Measurements from ENCODE around the gene PTPRR. TPM values are rescaled to one million over a fixed set of nuclear protein-coding genes. Genes with fewer than 3 reads are reported as not detected.

PTPRR gene
- total RNA-seq, 4 donors from 2014 or later, result 0.24 to 0.95 (median 0.30) TPM

- ATAC-seq (ENCODE audit: low FRiP score) (no peak), DNase-seq (ENCODE audit: low spot score) (no peak)
- no peak for TF ChIP-seq CTCF (IDR thresholded peaks at IDR 0.05)
Measured at GRCh38 chr12:70830221-70831061, 90.1 kb downstream of the PTPRR start.

GRCh38 chr12:70829070-70829469, 91.5 kb downstream of the PTPRR start:
- no peak for TF ChIP-seq CTCF (IDR thresholded peaks at IDR 0.05)
- ATAC-seq (ENCODE audit: low FRiP score) (no peak), DNase-seq (ENCODE audit: low spot score) (no peak)

DNA sequence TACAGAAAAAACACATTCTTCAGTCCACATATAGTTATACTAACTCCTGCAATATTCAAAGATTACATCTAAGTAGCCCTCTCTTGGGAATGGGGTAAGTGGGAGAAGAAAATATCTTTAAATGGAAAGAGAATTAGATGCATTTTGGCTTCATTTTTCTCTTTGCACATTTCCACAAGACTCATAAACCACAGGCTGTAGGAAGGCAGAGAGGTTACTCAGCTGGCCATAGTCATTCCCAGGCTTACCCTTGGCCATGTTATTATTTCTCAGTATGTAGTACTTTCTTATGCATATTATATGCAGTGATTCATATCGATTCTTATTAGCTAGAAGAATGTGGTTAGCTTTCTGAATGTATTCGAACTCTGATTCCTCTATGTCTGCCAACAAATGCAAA, 92.2 kb downstream of the PTPRR start:
- no peak for DNase-seq (ENCODE audit: low spot score)
- TF ChIP-seq CTCF (IDR thresholded peaks at IDR 0.05), result no peak
- no peak for ATAC-seq (ENCODE audit: low FRiP score)

DNA sequence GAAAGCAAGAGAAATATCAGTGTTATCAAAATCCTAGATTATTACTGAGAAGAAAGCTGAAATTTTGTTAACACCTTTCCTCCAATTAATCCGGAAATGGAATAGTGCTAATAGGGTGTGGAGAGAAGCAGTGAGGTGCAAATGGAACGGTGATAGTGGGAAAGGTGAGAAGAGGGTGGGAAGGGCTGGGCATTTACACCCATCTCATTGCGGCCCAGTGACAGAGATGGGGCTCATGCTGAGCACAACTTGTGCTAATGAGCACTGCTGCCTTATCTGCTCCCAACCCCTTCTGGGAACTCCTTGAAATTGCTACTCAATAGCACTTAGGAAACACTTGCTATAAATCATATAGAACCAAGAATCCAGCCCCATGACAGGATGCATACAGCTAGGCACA, 94.4 kb downstream of the PTPRR start:
- ATAC-seq (ENCODE audit: low FRiP score) (no peak), DNase-seq (ENCODE audit: low spot score) (no peak)

DNA sequence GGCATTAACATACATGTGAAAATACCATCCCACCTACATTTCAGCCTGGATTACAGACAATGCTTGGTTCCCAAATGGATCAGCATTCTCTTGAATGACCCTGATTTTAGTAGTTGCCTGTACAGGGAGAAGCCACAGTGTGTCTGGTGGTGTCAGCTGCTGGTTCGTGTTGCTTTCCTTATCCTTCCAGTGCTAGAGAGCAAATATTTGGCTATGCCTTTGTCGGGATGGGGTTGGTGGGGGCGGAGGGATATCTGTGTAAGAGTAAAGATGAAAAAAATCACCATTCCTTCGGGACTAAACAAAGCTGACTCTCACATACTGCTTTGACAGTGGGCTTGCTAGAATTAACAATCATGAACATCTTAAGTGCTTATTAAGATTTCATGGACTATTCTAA, 96.0 kb downstream of the PTPRR start:
- DNase-seq (ENCODE audit: low spot score) (no peak), ATAC-seq (ENCODE audit: low FRiP score) (no peak)
- no peak for TF ChIP-seq CTCF (IDR thresholded peaks at IDR 0.05)

More for the DNA sequence above, 94.4 kb downstream of the PTPRR start:
- TF ChIP-seq CTCF (IDR thresholded peaks at IDR 0.05), result no peak

DNA sequence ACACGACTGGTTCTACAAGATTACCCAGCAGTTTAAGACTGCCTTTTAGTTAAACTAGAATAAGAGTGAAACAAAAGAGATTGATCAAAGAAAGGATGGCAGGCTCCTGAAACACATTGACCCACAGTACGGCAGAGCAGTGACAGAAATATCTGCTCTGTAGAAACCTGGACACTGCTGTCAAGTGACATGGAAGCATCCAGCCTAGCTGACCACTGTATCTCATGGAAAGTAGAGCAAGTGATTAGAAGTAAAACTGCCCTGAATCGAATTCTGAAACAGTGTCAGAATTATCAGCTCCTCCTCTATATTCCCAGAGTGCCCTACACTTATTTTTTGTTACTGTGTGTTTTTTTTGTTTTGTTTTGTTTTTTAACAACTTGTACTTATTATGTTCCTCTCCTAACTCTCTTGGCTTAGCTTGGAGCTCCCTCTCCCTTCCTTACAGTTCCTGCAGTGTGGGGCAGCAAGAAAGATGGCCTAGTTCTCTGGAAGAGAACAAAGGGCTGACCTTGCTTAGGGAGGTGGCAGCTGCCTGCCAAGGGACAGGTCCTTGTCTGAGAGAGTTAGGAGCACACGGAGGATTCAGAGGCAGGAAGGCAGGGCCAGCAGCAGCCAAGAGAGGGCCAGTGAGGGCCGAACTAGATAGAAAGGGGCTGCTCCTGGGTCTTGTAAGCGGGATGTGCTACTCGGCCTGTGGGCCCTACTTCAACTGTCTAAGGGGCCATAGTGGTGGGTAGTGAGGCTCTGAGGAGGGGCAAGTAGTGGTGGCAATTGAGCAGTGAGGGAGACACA, 97.2 kb downstream of the PTPRR start:
- DNase-seq (ENCODE audit: low spot score) (no peak), ATAC-seq (ENCODE audit: low FRiP score) (no peak)
- TF ChIP-seq CTCF (IDR thresholded peaks at IDR 0.05), result no peak
